H1 (cell line): ENCODE measurements around the gene SH3RF3.

Experiments
- ATF2 ChIP-seq: IDR thresholded peaks from 2 replicates; pipeline ENCODE4 v1.6.1; 2012; ENCODE audit warnings: low read length, inconsistent platforms
- BRCA1 ChIP-seq: IDR thresholded peaks from 2 replicates; pipeline ENCODE4 v1.6.1; 2012; ENCODE audit warnings: low read depth, low read length, improper control_type of control experiment
- CTCF ChIP-seq, 3 experiments: IDR thresholded peaks; 1 replicate in 2 of 3; 2 replicates in 1 of 3; pipeline versions ENCODE4 v1.5.1 to v1.6.1; 2011; ENCODE audit warnings: low read length in 3 of 3, mild to moderate bottlenecking in 3 of 3, inconsistent platforms in 2 of 3, low read depth in 1 of 3, moderate library complexity in 1 of 3; ENCODE audit not compliant: insufficient read depth in 1 of 3; ENCODE audit errors: control extremely low read depth in 1 of 3
- EGR1 ChIP-seq: IDR thresholded peaks from 2 replicates; pipeline ENCODE4 v1.6.1; 2011; ENCODE audit warnings: low read depth, low read length, borderline replicate concordance
- EZH2 ChIP-seq: fragments of 200-600 bp; sonication (generic); IDR thresholded peaks from 2 replicates; pipeline ENCODE4 v1.7.1; 2012; ENCODE audit warnings: low read depth, mild to moderate bottlenecking, moderate library complexity, low read length, inconsistent platforms; ENCODE audit not compliant: severe bottlenecking
- MAX ChIP-seq: IDR thresholded peaks from 2 replicates; pipeline ENCODE4 v1.6.1; 2012; ENCODE audit warnings: inconsistent platforms
- NANOG ChIP-seq: IDR thresholded peaks from 2 replicates; pipeline ENCODE4 v1.6.1; 2011; ENCODE audit warnings: low read length, low read depth, mild to moderate bottlenecking, inconsistent platforms; ENCODE audit not compliant: insufficient read depth, poor library complexity, severe bottlenecking
- POLR2A ChIP-seq, 2 experiments: IDR thresholded peaks; 1 replicate in 1 of 2; 2 replicates in 1 of 2; pipeline ENCODE4 v1.6.1; 2011; ENCODE audit warnings: low read depth in 2 of 2, low read length in 2 of 2, mild to moderate bottlenecking in 2 of 2; ENCODE audit errors: control extremely low read depth in 1 of 2
- POLR2AphosphoS5 ChIP-seq: IDR thresholded peaks from 2 replicates; pipeline ENCODE4 v1.6.1; 2011; ENCODE audit warnings: low read depth, low read length
- RNF2 ChIP-seq: fragments of 200-900, 300-1000 bp; sonication (generic); IDR thresholded peaks from 2 replicates; pipeline ENCODE4 v1.7.1; 2016; ENCODE audit warnings: borderline replicate concordance, low read depth, mild to moderate bottlenecking, antibody characterized with exemption, low read length; ENCODE audit not compliant: poor library complexity, severe bottlenecking; ENCODE audit errors: missing control alignments
- TAF1 ChIP-seq: IDR thresholded peaks from 2 replicates; pipeline ENCODE4 v1.6.1; 2011; ENCODE audit warnings: mild to moderate bottlenecking, low read depth, low read length
- TCF12 ChIP-seq: IDR thresholded peaks from 2 replicates; pipeline ENCODE4 v1.6.1; 2011; ENCODE audit warnings: low read depth, mild to moderate bottlenecking, low read length
- ZNF274 ChIP-seq: IDR thresholded peaks from 2 replicates; pipeline ENCODE4 v1.7.0; 2012; ENCODE audit warnings: low read length, borderline replicate concordance; ENCODE audit errors: extremely low read depth

GRCh38 chr2:109271920-109272319, 142.9 kb downstream of the SH3RF3 start:
- TF ChIP-seq EZH2, result no peak
- TF ChIP-seq POLR2AphosphoS5, result no peak
- TF ChIP-seq POLR2A (IDR thresholded peaks at IDR 0.05; ENCODE audit: control extremely low read depth in 1 of 2, low read depth in 2 of 2, low read length in 2 of 2), result no peak
- no peak for TF ChIP-seq ATF2
- no peak for TF ChIP-seq CTCF (IDR thresholded peaks at IDR 0.05; ENCODE audit: control extremely low read depth in 1 of 3, insufficient read depth in 1 of 3, low read depth in 1 of 3, low read length in 3 of 3)
- TF ChIP-seq NANOG, result no peak
- TF ChIP-seq TAF1, result no peak
- no peak for TF ChIP-seq MAX
- TF ChIP-seq RNF2, result no peak
- no peak for TF ChIP-seq TCF12
- no peak for TF ChIP-seq ZNF274
- no peak for TF ChIP-seq BRCA1
- no peak for TF ChIP-seq EGR1
